Trophoblast cell (in vitro differentiated cells and primary cell): ENCODE results near the gene TMCO5A.

Experiments
- DNase-seq, 2 donors: peaks; one replicate each; pipeline ENCODE4 v3.0.0-alpha.2; 2016
- H2AFZ ChIP-seq: 2 replicates; pipeline ENCODE4 v1.6.1; 2013; ENCODE audit warnings: low read length, moderate library complexity, mild to moderate bottlenecking; ENCODE audit not compliant: insufficient read depth, poor library complexity
- H2AK5ac ChIP-seq: 2 replicates; pipeline ENCODE4 v1.6.1; 2013; ENCODE audit warnings: mild to moderate bottlenecking, low read length
- H2BK120ac ChIP-seq: 2 replicates; pipeline ENCODE4 v1.6.1; 2013; ENCODE audit warnings: low read length, mild to moderate bottlenecking, moderate library complexity; ENCODE audit not compliant: insufficient read depth, poor library complexity
- H2BK12ac ChIP-seq: 2 replicates; pipeline ENCODE4 v1.6.1; 2013; ENCODE audit warnings: mild to moderate bottlenecking, low read length, moderate library complexity
- H2BK5ac ChIP-seq: 2 replicates; pipeline ENCODE4 v1.6.1; 2013; ENCODE audit warnings: low read length, low read depth, moderate library complexity, mild to moderate bottlenecking; ENCODE audit not compliant: poor library complexity
- H3K14ac ChIP-seq: 2 replicates; pipeline ENCODE4 v1.6.1; 2013; ENCODE audit warnings: mild to moderate bottlenecking, low read length
- H3K18ac ChIP-seq: 2 replicates; pipeline ENCODE4 v1.6.1; 2013; ENCODE audit warnings: mild to moderate bottlenecking, low read length
- H3K23ac ChIP-seq: 2 replicates; pipeline ENCODE4 v1.6.1; 2013; ENCODE audit warnings: low read length
- H3K27ac ChIP-seq: 2 replicates; pipeline ENCODE4 v1.5.1; 2013; ENCODE audit warnings: low read depth, mild to moderate bottlenecking, inconsistent platforms, low read length, moderate library complexity
- H3K27me3 ChIP-seq: 2 replicates; pipeline ENCODE4 v1.6.1; 2013; ENCODE audit warnings: inconsistent platforms, mild to moderate bottlenecking, low read length, moderate library complexity; ENCODE audit not compliant: insufficient read depth
- H3K36me3 ChIP-seq, 2 experiments: 1 replicate in 1 of 2; 2 replicates in 1 of 2; pipeline ENCODE4 v1.6.1; 2013; ENCODE audit warnings: low read length in 2 of 2, mild to moderate bottlenecking in 2 of 2, moderate library complexity in 1 of 2; ENCODE audit not compliant: insufficient read depth in 2 of 2, control insufficient read depth in 1 of 2
- H3K4ac ChIP-seq: 2 replicates; pipeline ENCODE4 v1.6.1; 2013; ENCODE audit warnings: low read depth, mild to moderate bottlenecking, low read length, moderate library complexity
- H3K4me1 ChIP-seq, 2 experiments: 1 replicate in 1 of 2; 2 replicates in 1 of 2; pipeline ENCODE4 v1.6.1; 2013; ENCODE audit warnings: low read length in 2 of 2, mild to moderate bottlenecking in 2 of 2, moderate library complexity in 1 of 2; ENCODE audit not compliant: insufficient read depth in 2 of 2, control insufficient read depth in 1 of 2
- H3K4me2 ChIP-seq: 2 replicates; pipeline ENCODE4 v1.6.1; 2013; ENCODE audit warnings: inconsistent platforms, mild to moderate bottlenecking, low read length, moderate library complexity
- H3K4me3 ChIP-seq: 2 replicates; pipeline ENCODE4 v1.5.1; 2013; ENCODE audit warnings: mild to moderate bottlenecking, low read depth, low read length, inconsistent platforms
- H3K79me1 ChIP-seq: one replicate; pipeline ENCODE4 v1.6.1; 2013; ENCODE audit warnings: low read length
- H3K79me2 ChIP-seq: 2 replicates; pipeline ENCODE4 v1.6.1; 2013; ENCODE audit warnings: low read length, mild to moderate bottlenecking; ENCODE audit not compliant: control insufficient read depth, insufficient read depth, poor library complexity
- H3K9ac ChIP-seq: 2 replicates; pipeline ENCODE4 v1.6.1; 2013; ENCODE audit warnings: mild to moderate bottlenecking, low read length
- H3K9me3 ChIP-seq: 2 replicates; pipeline ENCODE4 v1.6.1; 2013; ENCODE audit warnings: low read depth, mild to moderate bottlenecking, control low read depth, inconsistent platforms, low read length; ENCODE audit not compliant: insufficient read depth
- H4K12ac ChIP-seq: 2 replicates; pipeline ENCODE4 v1.6.1; 2013; ENCODE audit warnings: low read depth, mild to moderate bottlenecking, low read length, moderate library complexity
- H4K8ac ChIP-seq: 2 replicates; pipeline ENCODE4 v1.6.1; 2013; ENCODE audit warnings: low read depth, mild to moderate bottlenecking, low read length, moderate library complexity
- H4K91ac ChIP-seq: one replicate; pipeline ENCODE4 v1.6.1; 2013; ENCODE audit warnings: low read depth, mild to moderate bottlenecking, low read length, moderate library complexity
- WGBS: extraction: QIAGEN DNeasy Blood & Tissue Kit; methylation state at CpG from one replicate; pipeline ENCODE4 v1.1.7; 2013; ENCODE audit warnings: missing lambda C conversion rate; ENCODE audit not compliant: insufficient read length, insufficient coverage; ENCODE audit errors: extremely low coverage; 5-methylcytosine and 5-hydroxymethylcytosine counted together

The TMCO5A gene

GRCh38 chr15:37929238-37929637 lies 5.2 kb upstream of the TMCO5A start:
- no peak overlapping the region for H3K4me3 ChIP-seq
- H2BK12ac ChIP-seq, result no peak overlapping the region
- no peaks in the 10 kb centered on the region for H3K27me3 ChIP-seq
- no peak overlapping the region for H3K23ac ChIP-seq
- H3K79me1 ChIP-seq, result no peaks in the 10 kb centered on the region
- no peaks in the 10 kb centered on the region for H3K79me2 ChIP-seq
- no peak overlapping the region for H4K8ac ChIP-seq
- H3K14ac ChIP-seq, result no peak overlapping the region
- no peaks in the 10 kb centered on the region for H3K9me3 ChIP-seq
- H3K18ac ChIP-seq, result no peak overlapping the region
- no peak overlapping the region for H4K91ac ChIP-seq
- no peak overlapping the region for H4K12ac ChIP-seq
- no CpG with 5 or more reads among the region's 1 CpG for WGBS
- H2BK5ac ChIP-seq, result no peak overlapping the region
- no peaks in the 10 kb centered on the region for H3K4me1 ChIP-seq
- no peak overlapping the region for H2AK5ac ChIP-seq
- H3K9ac ChIP-seq, result no peak overlapping the region
- no peak overlapping the region for H2AFZ ChIP-seq
- no peaks in the 10 kb centered on the region for H3K36me3 ChIP-seq
- H3K4ac ChIP-seq, result no peak overlapping the region
- H3K27ac ChIP-seq, result no peak overlapping the region
- H3K4me2 ChIP-seq, result no peak overlapping the region
- no peak overlapping the region for H2BK120ac ChIP-seq
- no peak for DNase-seq

- Histone ChIP-seq H3K4me2 (no peak overlapping the region), H3K36me3 (no peaks in the 10 kb centered on the region), H3K79me1 (no peaks in the 10 kb centered on the region), H3K4ac (no peak overlapping the region), H3K4me3 (no peak overlapping the region), H3K14ac (no peak overlapping the region), H3K9me3 (no peaks in the 10 kb centered on the region), H3K27me3 (no peaks in the 10 kb centered on the region), H4K12ac (no peak overlapping the region), H3K79me2 (no peaks in the 10 kb centered on the region), H2AK5ac (no peak overlapping the region), H2BK12ac (no peak overlapping the region), H2AFZ (no peak overlapping the region), H2BK5ac (no peak overlapping the region), H4K91ac (no peak overlapping the region), H3K4me1 (no peaks in the 10 kb centered on the region), H3K18ac (no peak overlapping the region), H3K27ac (no peak overlapping the region), H2BK120ac (no peak overlapping the region), H3K23ac (no peak overlapping the region), H4K8ac (no peak overlapping the region), H3K9ac (no peak overlapping the region)
- no peak for DNase-seq
Observed at GRCh38 chr15:37931321-37931720, 3.1 kb upstream of the TMCO5A start.

- no peaks in the 10 kb centered on the region for H3K9me3 ChIP-seq
- H2BK120ac ChIP-seq, result no peak overlapping the region
- no peak overlapping the region for H4K8ac ChIP-seq
- no peak overlapping the region for H3K23ac ChIP-seq
- no peaks in the 10 kb centered on the region for H3K27me3 ChIP-seq
- H3K4me2 ChIP-seq, result no peak overlapping the region
- DNase-seq, result no peak
- H4K12ac ChIP-seq, result no peak overlapping the region
- H3K4ac ChIP-seq, result no peak overlapping the region
- no CpG with 5 or more reads among the region's 1 CpG for WGBS
- no peak overlapping the region for H4K91ac ChIP-seq
- H2BK5ac ChIP-seq, result no peak overlapping the region
- no peaks in the 10 kb centered on the region for H3K4me1 ChIP-seq
- H2AK5ac ChIP-seq, result no peak overlapping the region
- no peak overlapping the region for H2BK12ac ChIP-seq
- no peaks in the 10 kb centered on the region for H3K79me1 ChIP-seq
- no peak overlapping the region for H3K27ac ChIP-seq
- no peaks in the 10 kb centered on the region for H3K79me2 ChIP-seq
- no peak overlapping the region for H3K18ac ChIP-seq
- no peaks in the 10 kb centered on the region for H3K36me3 ChIP-seq
- no peak overlapping the region for H3K4me3 ChIP-seq
- no peak overlapping the region for H3K14ac ChIP-seq
- no peak overlapping the region for H2AFZ ChIP-seq
- no peak overlapping the region for H3K9ac ChIP-seq
Observed at GRCh38 chr15:37931868-37932267, 2.6 kb upstream of the TMCO5A start.

GRCh38 chr15:37932549-37932948 lies 1.9 kb upstream of the TMCO5A start:
- H2BK12ac ChIP-seq, result no peak overlapping the region
- H3K23ac ChIP-seq, result no peak overlapping the region
- H3K79me1 ChIP-seq, result no peaks in the 10 kb centered on the region
- H2BK120ac ChIP-seq, result no peak overlapping the region
- no peak overlapping the region for H3K4ac ChIP-seq
- no peak overlapping the region for H3K18ac ChIP-seq
- no peak overlapping the region for H4K12ac ChIP-seq
- WGBS, result no CpG with 5 or more reads among the region's 3 CpGs
- H2BK5ac ChIP-seq, result no peak overlapping the region
- no peaks in the 10 kb centered on the region for H3K79me2 ChIP-seq
- no peak overlapping the region for H2AK5ac ChIP-seq
- no peaks in the 10 kb centered on the region for H3K4me1 ChIP-seq
- H3K9ac ChIP-seq, result no peak overlapping the region
- DNase-seq, result no peak
- H3K27me3 ChIP-seq, result no peaks in the 10 kb centered on the region
- H4K91ac ChIP-seq, result no peak overlapping the region
- no peak overlapping the region for H3K27ac ChIP-seq
- no peak overlapping the region for H3K14ac ChIP-seq
- no peak overlapping the region for H3K4me3 ChIP-seq
- no peaks in the 10 kb centered on the region for H3K9me3 ChIP-seq
- no peak overlapping the region for H3K4me2 ChIP-seq
- H2AFZ ChIP-seq, result no peak overlapping the region
- no peaks in the 10 kb centered on the region for H3K36me3 ChIP-seq
- H4K8ac ChIP-seq, result no peak overlapping the region
